ENCODE measurements around the gene ZNF684.

The ZNF684 gene

DNA sequence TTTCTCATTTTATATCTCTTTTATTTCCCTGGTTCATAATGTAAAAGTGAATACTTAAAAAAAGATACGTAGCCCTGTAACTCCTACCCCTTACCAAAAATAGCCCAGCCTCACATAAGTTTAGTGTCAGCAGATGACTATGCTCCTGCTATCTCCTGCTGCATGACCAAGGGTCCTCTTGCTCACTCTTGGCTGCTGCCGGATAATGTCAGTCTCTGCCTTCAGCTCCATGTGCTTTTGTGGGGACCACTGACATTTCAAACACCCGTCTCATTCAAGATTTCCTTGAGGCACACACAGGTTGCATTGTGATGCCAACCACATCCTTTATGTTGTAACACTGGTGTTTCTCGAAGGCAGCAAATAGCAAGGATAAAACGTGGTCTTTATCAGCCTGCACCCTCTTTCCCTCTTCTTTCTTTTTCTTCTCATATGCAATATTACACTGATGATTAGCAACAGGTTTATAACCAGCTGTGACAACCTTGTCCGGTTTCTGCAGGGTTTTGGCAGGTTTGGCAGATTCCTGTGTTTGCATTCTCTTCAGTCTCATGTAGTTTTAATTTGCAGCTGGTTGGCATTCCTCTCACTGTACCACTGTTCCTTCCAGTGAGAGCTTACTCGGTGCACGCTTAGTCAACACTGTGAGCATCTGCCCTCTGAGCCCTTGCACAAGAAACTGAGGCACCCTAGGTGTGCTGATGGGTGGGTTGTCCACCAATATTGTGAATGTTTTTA, 62.2 kb downstream of the ZNF684 start:
- no peak for DNase-seq (ENCODE audit: low spot score in 2 of 2)
- peaks cover 5% of the 10 kb centered on the region for H3K4me1 Mint-ChIP-seq
- H3K27me3 Mint-ChIP-seq: peaks cover 7% of the 10 kb centered on the region
- H3K9me3 Mint-ChIP-seq: no peaks in the 10 kb centered on the region
- no peak overlapping the region for H3K27ac Mint-ChIP-seq
- no peak overlapping the region for H3K4me3 Mint-ChIP-seq
- no peaks in the 10 kb centered on the region for H3K36me3 Mint-ChIP-seq
- ATAC-seq (ENCODE audit: low read depth): no peak

DNA sequence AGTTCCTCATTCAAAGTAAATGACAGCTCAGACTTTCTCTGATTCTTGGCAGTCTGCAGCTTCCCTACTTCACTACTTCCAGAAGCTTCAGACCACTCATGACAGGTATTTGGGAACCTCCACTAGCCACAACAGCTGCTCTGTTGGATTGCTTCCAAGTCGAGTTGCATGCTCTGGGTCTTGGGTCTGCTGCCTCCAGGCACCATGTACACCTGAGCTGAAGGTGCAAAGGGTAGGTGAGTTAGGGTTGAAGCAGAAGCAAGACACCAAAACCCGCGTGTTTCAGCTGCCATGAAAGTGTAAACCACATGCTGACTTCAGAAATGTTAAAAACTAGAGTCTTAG, 62.7 kb downstream of the ZNF684 start:
- H3K4me1 Mint-ChIP-seq: peaks cover 5% of the 10 kb centered on the region
- DNase-seq (ENCODE audit: low spot score in 2 of 2) (no peak), ATAC-seq (ENCODE audit: low read depth) (no peak)
- no peak overlapping the region for H3K4me3 Mint-ChIP-seq
- H3K27me3 Mint-ChIP-seq: peaks cover 7% of the 10 kb centered on the region
- no peaks in the 10 kb centered on the region for H3K9me3 Mint-ChIP-seq
- no peaks in the 10 kb centered on the region for H3K36me3 Mint-ChIP-seq
- no peak overlapping the region for H3K27ac Mint-ChIP-seq

DNA sequence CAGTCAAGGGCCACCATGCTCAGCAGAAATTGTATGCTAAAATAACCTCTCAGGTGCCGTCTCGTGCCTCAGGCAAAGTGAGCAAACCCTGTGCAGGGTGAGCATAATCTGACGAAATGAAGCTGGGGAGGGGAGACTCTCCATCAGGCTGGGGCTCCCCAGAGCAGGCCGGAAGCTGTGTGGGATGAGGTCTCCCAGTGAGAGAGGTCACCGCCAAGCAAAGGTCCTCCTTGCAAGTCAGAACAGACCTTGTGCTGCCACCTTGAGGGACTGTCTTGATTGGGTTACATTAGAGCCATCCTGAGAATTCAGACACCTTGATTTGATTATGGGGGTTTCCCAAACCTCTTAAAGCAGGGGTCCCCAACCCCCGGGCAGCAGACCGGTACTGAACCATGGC, 64.2 kb downstream of the ZNF684 start:
- no peaks in the 10 kb centered on the region for H3K36me3 Mint-ChIP-seq
- no peaks in the 10 kb centered on the region for H3K9me3 Mint-ChIP-seq
- no peak overlapping the region for H3K4me3 Mint-ChIP-seq
- peaks cover 7% of the 10 kb centered on the region for H3K27me3 Mint-ChIP-seq
- peaks cover 5% of the 10 kb centered on the region for H3K4me1 Mint-ChIP-seq
- no peak overlapping the region for H3K27ac Mint-ChIP-seq
- no peak for DNase-seq (ENCODE audit: low spot score in 2 of 2)
- ATAC-seq (ENCODE audit: low read depth): no peak
